ENCODE data around the gene CEP350.
"Not testable (repeated sequence)": the region's sequence is repeated elsewhere in the genome, so short reads cannot be mapped to it uniquely, and the experiment has no call there.

CEP350 gene

DNA sequence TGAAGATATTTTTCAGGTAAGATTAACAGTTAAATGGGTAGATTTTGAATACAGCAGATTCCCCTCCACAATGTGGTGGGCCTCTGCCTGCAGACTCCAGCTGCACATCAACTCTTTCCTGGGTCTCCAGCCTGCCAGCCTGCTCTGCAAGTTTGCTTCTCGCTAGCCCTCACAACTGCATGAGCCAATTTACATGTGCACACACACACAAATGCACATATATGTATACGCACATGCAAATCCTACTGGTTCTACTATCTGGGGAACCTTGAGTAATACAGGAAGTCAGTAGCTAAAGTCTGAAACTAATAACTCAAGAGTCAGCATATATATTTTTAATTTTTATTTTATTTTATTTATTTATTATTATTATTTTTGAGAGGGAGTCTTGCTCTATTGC lies 165.2 kb downstream of the CEP350 start:
- DNase-seq (ENCODE audit: extremely low read depth, insufficient read length), result no peak
- Histone ChIP-seq H3K4me3 (replicated peaks; ENCODE audit: low read depth, low read length) (no peak overlapping the region), H3K27me3 (replicated peaks; ENCODE audit: control insufficient read depth, insufficient read depth, low read length) (no peaks in the 10 kb centered on the region), H3K36me3 (ENCODE audit: control insufficient read depth, insufficient read depth, low read length) (no peaks in the 10 kb centered on the region; the same call in 1 of the 2 replicates)
- TF ChIP-seq, protein P1, sequence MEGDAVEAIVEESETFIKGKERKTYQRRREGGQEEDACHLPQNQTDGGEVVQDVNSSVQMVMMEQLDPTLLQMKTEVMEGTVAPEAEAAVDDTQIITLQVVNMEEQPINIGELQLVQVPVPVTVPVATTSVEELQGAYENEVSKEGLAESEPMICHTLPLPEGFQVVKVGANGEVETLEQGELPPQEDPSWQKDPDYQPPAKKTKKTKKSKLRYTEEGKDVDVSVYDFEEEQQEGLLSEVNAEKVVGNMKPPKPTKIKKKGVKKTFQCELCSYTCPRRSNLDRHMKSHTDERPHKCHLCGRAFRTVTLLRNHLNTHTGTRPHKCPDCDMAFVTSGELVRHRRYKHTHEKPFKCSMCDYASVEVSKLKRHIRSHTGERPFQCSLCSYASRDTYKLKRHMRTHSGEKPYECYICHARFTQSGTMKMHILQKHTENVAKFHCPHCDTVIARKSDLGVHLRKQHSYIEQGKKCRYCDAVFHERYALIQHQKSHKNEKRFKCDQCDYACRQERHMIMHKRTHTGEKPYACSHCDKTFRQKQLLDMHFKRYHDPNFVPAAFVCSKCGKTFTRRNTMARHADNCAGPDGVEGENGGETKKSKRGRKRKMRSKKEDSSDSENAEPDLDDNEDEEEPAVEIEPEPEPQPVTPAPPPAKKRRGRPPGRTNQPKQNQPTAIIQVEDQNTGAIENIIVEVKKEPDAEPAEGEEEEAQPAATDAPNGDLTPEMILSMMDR (IDR thresholded peaks at IDR 0.05; ENCODE audit: insufficient read depth, low read length, poor library complexity, severe bottlenecking), result no peak

DNA sequence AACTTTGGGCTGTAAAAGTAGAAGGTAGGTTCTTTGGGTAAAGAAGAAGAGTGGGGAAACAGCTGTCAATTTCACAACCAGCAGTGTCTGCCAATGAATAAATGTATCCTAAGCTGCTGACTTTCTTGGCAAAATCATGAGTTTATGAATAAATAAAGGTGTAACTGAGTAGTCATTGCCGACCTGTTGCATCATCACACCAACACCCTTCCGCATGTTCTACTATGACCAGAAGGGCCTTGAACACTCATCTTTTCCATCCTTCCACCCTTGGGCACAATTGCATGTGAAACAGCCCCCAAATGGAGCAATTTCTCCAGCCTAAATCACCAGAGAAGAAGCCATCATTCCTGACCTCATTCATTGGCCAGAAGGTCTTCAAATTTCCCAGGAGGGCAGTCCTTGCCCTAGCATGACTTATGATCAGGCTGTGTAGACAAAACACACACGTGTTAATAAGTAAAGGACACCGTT lies 168.9 kb downstream of the CEP350 start:
- Histone ChIP-seq H3K36me3 (ENCODE audit: control insufficient read depth, insufficient read depth, low read length) (no peaks in the 10 kb centered on the region), H3K4me3 (replicated peaks; ENCODE audit: low read depth, low read length) (no peak overlapping the region), H3K27me3 (replicated peaks; ENCODE audit: control insufficient read depth, insufficient read depth, low read length) (no peaks in the 10 kb centered on the region)
- DNase-seq (ENCODE audit: extremely low read depth, insufficient read length), result no peak
- TF ChIP-seq, protein P1 (IDR thresholded peaks at IDR 0.05; ENCODE audit: insufficient read depth, low read length, poor library complexity, severe bottlenecking), result no peak

DNA sequence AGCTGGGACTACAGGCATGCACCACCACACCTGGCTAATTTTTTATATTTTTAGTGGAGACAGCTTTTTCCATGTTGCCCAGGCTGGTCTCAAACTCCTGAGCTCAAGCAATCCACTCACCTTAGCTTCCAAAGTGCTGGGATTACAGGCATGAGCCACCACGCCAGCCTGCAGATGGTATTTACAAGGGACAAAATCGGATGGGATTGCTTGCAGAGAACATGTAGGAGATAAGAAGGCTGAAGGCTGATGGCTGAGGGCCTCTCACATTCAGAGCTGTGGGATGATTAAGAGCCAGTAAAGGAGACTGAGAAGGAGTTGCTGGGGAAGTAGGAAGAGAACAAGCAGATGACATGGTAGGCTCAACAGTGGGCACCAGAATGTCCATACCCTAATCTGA lies 176.0 kb downstream of the CEP350 start:
- no peaks in the 10 kb centered on the region for H3K27me3 ChIP-seq (replicated peaks; ENCODE audit: control insufficient read depth, insufficient read depth, low read length)
- TF ChIP-seq, protein P1 (IDR thresholded peaks at IDR 0.05; ENCODE audit: insufficient read depth, low read length, poor library complexity, severe bottlenecking), result no peak
- DNase-seq (ENCODE audit: extremely low read depth, insufficient read length), result no peak
- no peak overlapping the region for H3K4me3 ChIP-seq (replicated peaks; ENCODE audit: low read depth, low read length)
- H3K36me3 ChIP-seq (ENCODE audit: control insufficient read depth, insufficient read depth, low read length), result no peaks in the 10 kb centered on the region

DNA sequence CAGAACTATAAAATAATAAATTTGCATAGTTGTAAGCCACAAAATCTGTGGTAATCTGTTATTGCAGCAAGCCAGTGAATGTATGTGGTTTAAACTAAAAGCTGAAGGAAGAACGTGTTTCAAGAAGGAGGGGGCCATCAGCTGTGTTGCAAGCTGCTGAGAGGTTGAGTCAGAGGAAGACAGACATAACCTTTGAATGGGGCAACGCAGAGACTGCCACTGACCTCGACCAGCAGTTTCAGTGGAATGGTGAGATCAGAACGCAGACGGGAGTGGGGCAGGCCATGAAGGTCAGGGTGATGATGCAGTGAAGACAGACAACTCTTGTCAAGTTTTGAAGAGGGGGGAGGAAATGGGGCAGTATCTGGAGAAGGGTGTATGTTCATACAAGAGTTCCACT lies 176.9 kb downstream of the CEP350 start:
- no peak overlapping the region for H3K4me3 ChIP-seq (replicated peaks; ENCODE audit: low read depth, low read length)
- TF ChIP-seq, protein P1 (IDR thresholded peaks at IDR 0.05; ENCODE audit: insufficient read depth, low read length, poor library complexity, severe bottlenecking), result no peak
- H3K27me3 ChIP-seq (replicated peaks; ENCODE audit: control insufficient read depth, insufficient read depth, low read length), result no peaks in the 10 kb centered on the region
- no peaks in the 10 kb centered on the region for H3K36me3 ChIP-seq (ENCODE audit: control insufficient read depth, insufficient read depth, low read length)
- DNase-seq (ENCODE audit: extremely low read depth, insufficient read length), result no peak

DNA sequence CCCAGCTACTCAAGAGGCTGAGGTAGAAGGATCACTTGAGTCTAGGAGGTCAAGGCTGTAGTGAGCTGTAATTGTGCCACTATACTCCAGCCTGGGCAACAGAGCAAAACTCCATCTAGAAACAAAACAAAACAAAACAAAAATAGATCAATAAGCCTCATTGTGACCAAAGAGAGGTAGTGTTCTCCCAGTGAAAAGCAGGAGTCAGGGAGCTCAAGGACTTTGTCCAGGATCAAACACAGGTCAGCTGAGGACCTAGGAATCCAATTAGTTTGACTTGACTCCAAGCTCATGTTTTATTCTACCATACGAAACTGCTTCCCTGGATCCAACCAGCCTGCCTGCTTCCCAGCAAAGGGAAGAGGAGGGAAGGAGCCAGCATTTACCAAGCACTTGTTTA lies 178.6 kb downstream of the CEP350 start:
- Histone ChIP-seq H3K4me3 (replicated peaks; ENCODE audit: low read depth, low read length) (no peak overlapping the region), H3K27me3 (replicated peaks; ENCODE audit: control insufficient read depth, insufficient read depth, low read length) (no peaks in the 10 kb centered on the region), H3K36me3 (ENCODE audit: control insufficient read depth, insufficient read depth, low read length) (no peaks in the 10 kb centered on the region)
- DNase-seq (ENCODE audit: extremely low read depth, insufficient read length), result no peak
- TF ChIP-seq, protein P1 (IDR thresholded peaks at IDR 0.05; ENCODE audit: insufficient read depth, low read length, poor library complexity, severe bottlenecking), result no peak

DNA sequence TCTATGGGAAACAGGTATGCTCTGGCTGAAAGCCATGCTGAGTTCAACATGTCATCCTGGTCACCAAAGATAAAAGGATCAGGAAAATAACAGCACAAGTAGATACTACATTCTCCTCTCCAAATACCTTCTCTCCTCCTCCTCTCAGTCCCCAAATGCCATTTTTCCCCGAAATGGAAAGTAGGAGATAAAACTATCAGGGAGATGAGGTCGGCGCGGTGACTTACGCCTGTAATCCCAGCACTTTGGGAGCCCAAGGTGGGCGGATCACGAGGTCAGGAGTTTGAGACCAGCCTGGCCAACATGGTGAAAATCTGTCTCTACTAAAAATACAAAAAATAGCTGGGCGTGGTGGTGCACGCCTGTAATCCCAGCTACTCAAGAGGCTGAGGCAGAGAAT lies 179.1 kb downstream of the CEP350 start:
- not testable (repeated sequence) for H3K4me3 ChIP-seq (replicated peaks; ENCODE audit: low read depth, low read length)

More for the DNA sequence above, 179.1 kb downstream of the CEP350 start:
- not testable (repeated sequence) for H3K27me3 ChIP-seq (replicated peaks; ENCODE audit: control insufficient read depth, insufficient read depth, low read length); H3K36me3 ChIP-seq (ENCODE audit: control insufficient read depth, insufficient read depth, low read length); DNase-seq (ENCODE audit: extremely low read depth, insufficient read length)
